ENCODE results near the gene ASTN2.
"Not testable (repeated sequence)": the region's sequence is repeated elsewhere in the genome, so short reads cannot be mapped to it uniquely, and the experiment has no call there.

ASTN2 gene

GRCh38 chr9:117081641-117082317 is 333.1 kb downstream of the ASTN2 start:
- in situ Hi-C loops (cut with MboI; ENCODE audit: low sequenced_read_pairs), result no loop called here

GRCh38 chr9:117080765-117081390 is 334.0 kb downstream of the ASTN2 start:
- in situ Hi-C loops (cut with MboI; ENCODE audit: low sequenced_read_pairs), result no loop called here

DNA sequence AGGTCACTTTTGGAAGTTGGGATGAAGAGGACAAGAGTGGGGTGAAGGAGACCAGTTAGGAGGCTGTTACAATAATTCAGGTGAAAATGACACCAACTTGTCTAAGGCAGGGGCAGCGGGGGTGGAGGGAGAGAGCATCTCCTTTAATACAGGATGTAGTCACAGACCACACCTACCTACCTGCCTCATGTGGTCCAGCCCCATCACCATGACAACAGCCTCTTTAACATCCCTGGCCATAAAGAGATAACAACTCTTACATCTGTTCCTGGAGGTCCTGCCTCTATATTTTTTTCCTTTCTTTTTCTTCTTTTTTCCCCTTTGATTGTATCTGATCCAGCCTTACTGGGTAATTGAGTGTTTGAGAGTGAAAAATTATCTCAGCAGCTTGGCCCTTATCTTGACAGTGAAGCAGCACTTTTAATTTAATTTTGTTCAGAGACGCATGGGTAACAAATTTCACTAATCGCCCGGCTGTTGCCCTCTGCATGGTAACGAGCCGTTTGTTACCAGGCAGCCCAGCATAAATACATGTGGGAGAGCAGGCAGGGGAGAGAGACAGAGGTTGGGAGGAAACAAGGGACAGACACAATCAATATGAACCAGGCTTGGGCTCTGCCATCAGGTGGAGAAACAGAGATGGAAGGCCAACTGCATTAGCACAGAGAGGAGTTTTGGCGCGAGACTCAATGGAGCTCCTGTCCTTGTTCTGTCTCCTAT is 338.1 kb downstream of the ASTN2 start:
- in situ Hi-C loops (cut with MboI; ENCODE audit: low sequenced_read_pairs), result no loop called here

- in situ Hi-C loops (cut with MboI; ENCODE audit: low sequenced_read_pairs), result no loop called here
Measured at GRCh38 chr9:117075636-117076035, 339.2 kb downstream of the ASTN2 start.

- in situ Hi-C loops (cut with MboI; ENCODE audit: low sequenced_read_pairs), result no loop called here
Measured at GRCh38 chr9:117074784-117075520, 339.9 kb downstream of the ASTN2 start.

- in situ Hi-C loops (cut with MboI; ENCODE audit: low sequenced_read_pairs), result no loop called here
Measured at GRCh38 chr9:117074342-117074662, 340.6 kb downstream of the ASTN2 start.

GRCh38 chr9:117073539-117074341 is 341.1 kb downstream of the ASTN2 start:
- in situ Hi-C loops (cut with MboI; ENCODE audit: low sequenced_read_pairs), result no loop called here

DNA sequence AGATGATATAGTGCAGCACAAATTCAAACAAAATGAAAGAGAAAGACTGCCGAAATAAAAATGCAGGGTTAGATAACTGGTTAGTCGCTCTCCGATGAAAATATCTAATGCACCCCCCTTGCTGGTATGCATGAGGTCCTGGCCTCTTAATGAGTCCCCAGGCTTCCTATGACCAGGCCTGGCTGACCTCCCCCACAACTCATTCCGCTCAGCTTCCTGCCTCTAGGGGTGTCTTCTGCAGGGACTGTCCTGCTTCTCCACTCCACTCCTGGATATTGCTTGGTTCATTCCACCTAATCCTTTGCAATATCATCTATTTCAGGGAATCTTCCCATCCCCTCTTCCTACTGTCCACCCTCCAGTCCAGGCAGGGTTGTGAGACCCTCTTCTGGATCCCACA is 341.8 kb downstream of the ASTN2 start:
- in situ Hi-C loops (cut with MboI; ENCODE audit: low sequenced_read_pairs), result no loop called here

DNA sequence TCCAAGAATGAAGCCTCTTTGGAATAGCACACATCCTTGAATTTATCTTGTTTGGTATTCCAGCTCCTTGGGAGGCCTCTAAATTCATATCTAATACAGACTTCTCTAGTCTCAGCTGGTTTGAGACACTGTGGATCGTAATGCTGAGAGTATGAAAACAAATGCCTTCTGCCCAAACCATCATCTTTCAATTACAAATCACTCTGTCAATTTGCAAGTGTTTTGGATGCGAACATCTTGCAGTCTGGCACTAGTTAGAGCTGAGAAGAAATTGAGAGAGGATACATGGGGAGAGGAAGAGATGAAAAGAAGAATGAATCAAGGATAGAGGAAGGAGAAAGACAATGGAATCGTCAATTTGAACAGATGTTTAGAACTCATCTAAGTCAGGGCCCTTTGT is 342.6 kb downstream of the ASTN2 start:
- in situ Hi-C loops (cut with MboI; ENCODE audit: low sequenced_read_pairs), result no loop called here

- in situ Hi-C loops (cut with MboI; ENCODE audit: low sequenced_read_pairs), result not testable (repeated sequence)
Measured at GRCh38 chr9:117071673-117072207, 343.1 kb downstream of the ASTN2 start.

DNA sequence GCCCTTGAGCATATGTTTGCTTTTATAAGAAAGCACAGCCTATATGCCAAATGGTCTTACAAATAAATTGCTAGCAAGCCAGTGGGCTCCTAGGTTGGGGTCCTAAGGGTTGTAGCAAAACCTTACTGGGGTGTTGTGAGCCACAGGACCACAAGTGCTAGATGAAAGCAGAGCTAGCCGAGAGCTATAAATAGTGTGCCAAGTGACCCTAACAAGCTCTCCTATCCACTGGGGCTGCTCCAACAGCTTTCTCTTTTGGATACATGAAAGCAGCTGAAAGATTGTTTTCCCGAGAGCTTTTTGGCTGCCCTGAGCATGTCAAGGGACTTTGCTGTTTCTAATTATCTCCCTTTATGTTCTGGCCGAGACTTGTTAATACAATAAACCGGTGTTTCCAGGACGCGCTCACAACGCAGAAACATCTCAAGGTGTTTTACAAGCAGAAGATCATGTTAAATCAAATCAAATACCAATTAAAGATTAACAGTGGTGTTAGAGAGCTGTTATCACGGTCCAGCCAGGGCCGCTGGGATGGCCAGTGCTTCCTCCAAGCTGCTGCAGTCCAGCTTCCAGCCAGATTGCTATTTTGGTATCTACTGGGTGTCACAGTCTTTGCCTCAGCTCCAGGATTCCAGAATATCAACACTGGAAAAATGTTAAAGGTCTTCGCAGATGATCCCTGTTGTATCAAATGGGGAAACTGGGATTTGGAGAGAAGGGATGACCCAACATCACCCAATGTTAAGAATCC is 351.0 kb downstream of the ASTN2 start:
- in situ Hi-C loops (cut with MboI; ENCODE audit: low sequenced_read_pairs), result no loop called here

DNA sequence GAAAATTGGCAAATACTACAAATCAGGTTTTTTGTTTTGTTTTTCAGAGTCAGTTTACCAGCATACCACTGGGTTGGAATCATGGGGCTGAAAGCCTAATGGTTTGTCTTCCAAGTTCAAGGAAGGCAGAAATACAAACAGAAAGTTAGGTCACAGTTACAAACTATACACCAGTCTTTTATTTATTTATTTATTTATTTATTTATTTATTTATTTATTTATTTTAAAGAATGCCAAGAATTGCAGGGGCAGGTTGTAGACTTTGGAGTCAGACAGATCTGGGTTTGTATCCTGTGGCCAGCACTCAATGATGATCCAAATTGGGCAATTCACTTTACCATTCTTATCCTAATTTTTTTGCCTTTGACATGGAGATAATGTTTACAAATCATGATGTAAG is 353.9 kb downstream of the ASTN2 start:
- in situ Hi-C loops (cut with MboI; ENCODE audit: low sequenced_read_pairs), result no loop called here

DNA sequence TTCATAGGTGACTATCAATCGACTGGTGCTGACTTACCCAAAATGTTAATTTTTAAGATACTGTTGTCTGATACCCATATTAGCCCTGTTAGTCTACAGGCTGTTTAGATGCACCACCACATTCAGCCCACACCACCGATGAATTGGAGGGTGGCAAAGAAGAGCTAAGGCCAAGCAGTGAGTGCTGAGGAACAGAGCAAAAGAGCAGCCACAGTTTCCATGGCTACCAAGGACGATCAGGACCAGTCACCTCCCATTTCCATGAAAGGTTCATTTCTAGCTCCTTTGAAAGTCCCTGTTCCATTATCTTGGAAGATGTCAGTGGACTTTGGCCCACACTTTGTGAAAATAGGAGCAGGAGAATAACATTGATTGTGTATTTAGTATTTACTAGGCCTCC is 364.9 kb downstream of the ASTN2 start:
- in situ Hi-C loops (cut with MboI; ENCODE audit: low sequenced_read_pairs), result no loop called here

DNA sequence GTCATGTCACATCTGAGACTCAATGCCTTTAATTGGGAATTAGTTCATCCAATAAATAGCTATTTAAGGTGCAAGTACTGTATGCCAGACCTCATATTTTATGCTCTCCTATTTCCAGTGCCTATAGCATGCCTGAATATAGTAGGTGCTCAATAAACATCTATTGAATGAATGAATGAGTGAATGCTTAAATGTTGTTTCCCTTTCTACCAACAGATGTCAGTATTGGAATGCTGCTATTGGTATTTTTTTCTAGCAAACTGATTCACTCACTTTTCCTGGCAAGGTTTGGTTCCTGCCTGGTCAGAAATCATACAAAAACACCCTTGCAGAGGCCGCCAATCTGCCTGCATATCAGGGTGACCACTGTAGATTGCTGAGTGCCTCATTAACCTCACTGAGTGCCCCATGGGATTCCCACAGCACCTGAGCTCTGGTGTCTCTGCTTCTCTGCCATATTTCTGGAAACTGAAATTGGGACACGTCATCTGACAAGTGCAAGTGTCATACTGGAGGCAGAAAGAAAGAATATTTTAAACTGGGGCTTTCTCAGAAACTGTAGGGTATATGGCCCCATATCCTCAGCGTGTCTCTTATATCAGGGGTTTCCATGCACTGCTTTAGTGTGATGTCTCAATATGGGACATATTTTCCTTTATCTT is 368.1 kb downstream of the ASTN2 start:
- in situ Hi-C loops (cut with MboI; ENCODE audit: low sequenced_read_pairs), result no loop called here

DNA sequence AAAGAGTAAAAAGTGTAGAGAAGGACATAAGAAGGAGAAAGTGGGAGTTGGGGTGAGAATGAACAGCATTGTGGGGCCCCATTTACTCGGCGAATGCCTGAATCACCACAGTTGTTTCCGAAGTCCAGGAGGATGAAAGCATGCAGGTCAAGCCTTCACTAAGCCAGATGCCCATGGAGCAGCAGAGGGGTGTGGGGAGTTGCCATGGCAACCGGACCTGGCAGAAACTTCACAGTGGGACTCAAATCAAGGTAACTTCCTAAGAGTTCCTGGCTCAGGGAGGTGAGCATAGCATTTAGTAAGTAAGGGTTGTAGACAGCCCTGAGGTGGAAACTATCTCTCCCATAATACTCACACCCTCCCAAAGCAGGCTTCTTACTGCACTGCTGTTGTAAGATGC is 370.6 kb downstream of the ASTN2 start:
- in situ Hi-C loops (cut with MboI; ENCODE audit: low sequenced_read_pairs), result no loop called here

GRCh38 chr9:117043159-117043558 is 371.7 kb downstream of the ASTN2 start:
- in situ Hi-C loops (cut with MboI; ENCODE audit: low sequenced_read_pairs), result no loop called here

DNA sequence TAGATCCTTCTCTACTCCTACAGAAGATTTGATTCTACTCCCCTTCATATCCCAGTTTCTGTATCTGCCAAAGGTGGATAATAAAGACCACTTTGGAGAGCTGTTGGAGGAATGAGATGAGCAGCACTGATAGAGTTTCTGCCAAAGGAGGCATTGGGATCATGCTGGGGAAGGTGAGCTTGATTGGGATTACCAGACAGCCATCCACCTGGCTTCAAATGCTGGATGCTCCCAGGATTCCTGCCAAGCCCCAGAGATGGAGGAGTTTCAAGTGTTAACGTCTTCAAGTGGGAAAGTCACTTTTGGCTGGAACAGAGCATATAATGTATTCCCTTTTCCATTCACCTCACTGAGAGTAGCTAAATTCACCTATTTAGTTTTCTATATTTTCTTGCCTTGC is 379.3 kb downstream of the ASTN2 start:
- in situ Hi-C loops (cut with MboI; ENCODE audit: low sequenced_read_pairs), result no loop called here

- in situ Hi-C loops (cut with MboI; ENCODE audit: low sequenced_read_pairs), result no loop called here
Measured at GRCh38 chr9:117034866-117035265, 380.0 kb downstream of the ASTN2 start.

DNA sequence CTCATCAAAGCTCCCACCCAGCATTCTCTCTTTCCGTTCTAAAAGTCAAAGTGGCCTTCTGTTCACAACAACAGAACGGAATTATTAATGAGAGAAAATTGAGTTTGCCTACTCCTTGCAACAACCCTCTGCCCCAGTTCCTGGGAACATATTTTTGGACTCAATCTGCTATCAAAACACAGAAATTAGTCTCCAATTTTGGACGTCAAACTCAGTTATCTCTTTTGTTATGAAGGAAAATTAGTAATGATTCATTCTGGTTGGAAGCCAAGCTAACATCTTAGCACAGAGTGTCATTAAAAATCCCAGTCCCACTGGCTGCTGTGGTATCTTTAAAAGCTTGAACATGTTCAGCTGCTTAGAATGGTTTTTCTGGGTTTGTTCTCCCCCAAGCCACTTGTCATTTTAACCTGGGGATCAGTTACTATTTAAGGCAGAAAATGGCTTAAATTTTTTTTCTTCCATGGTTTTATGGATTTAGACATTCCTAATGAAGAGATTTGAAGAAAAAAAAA is 384.5 kb downstream of the ASTN2 start:
- in situ Hi-C loops (cut with MboI; ENCODE audit: low sequenced_read_pairs), result no loop called here
